BJ (cell line): Measurements from ENCODE around the gene SNX22. TPM values are rescaled to one million over a fixed set of nuclear protein-coding genes. Genes with fewer than 3 reads are reported as not detected.
A peak's percentile ranks its signal among the peaks of the same experiment; 100 is the strongest.
"Not testable (repeated sequence)": the region's sequence is repeated elsewhere in the genome, so short reads cannot be mapped to it uniquely, and the experiment has no call there.

Source experiments
- CTCF ChIA-PET: fragments of 350-600 bp; formaldehyde crosslinking; extraction: SDS; loops from one replicate; lab custom pipeline; 2021; ENCODE audit warnings: antibody characterized with exemption, inconsistent platforms; lab: Yijun Ruan, JAX
- POLR2A ChIA-PET: fragments of 300-600 bp; sonication (Branson Sonifier 250); formaldehyde crosslinking; extraction: SDS; loops from one replicate; lab custom pipeline; 2021; ENCODE audit warnings: antibody characterized with exemption; lab: Charles Lee
- DNase-seq: peaks from one replicate; pipeline ENCODE4 v3.0.0-alpha.2; 2011; ENCODE audit warnings: low read depth
- H3K27me3 ChIP-seq: 2 replicates; pipeline ENCODE4 v1.6.0; 2011; ENCODE audit warnings: low read length; ENCODE audit not compliant: control insufficient read depth, insufficient read depth
- H3K36me3 ChIP-seq: 2 replicates; pipeline ENCODE4 v1.5.1; 2011; ENCODE audit warnings: low read length; ENCODE audit not compliant: control insufficient read depth, insufficient read depth
- H3K4me3 ChIP-seq: 2 replicates; pipeline ENCODE4 v1.5.1; 2011; ENCODE audit warnings: low read depth, mild to moderate bottlenecking, control low read depth, low read length
- CTCF ChIP-seq: IDR thresholded peaks from 2 replicates; pipeline ENCODE4 v1.5.1; 2011; ENCODE audit warnings: low read depth, mild to moderate bottlenecking, control low read depth, inconsistent platforms, low read length, moderate library complexity; ENCODE audit not compliant: insufficient read depth
- polyA minus RNA-seq: library from RNA; depleted of rRNA, polyadenylated mRNA; stranded (reverse); fragments of >200 nt; gene quantifications from 2 replicates; pipeline ENCODE4 v1.2.3, GENCODE V29; 2011; rRNA and poly(A)+ RNA removed
- polyA plus RNA-seq: library from polyadenylated mRNA; depleted of rRNA; stranded (reverse); fragments of >200 nt; gene quantifications from 2 replicates; pipeline ENCODE4 v1.2.3, GENCODE V29; 2011; rRNA removed

SNX22 gene
- polyA plus RNA-seq, result 0.04 and 0.07 TPM in 2 replicates
- 0.28 TPM in 1 of 2 replicates, not detected in the other for polyA minus RNA-seq

- POLR2A ChIA-PET, result interaction anchor here (0.6 kb wide), 1 partner anchor 10 kb away, joined by 6 read pairs; no protein-coding TSS in a partner anchor
- peak within 1 kb of the TSS; percentile 49 for H3K4me3 ChIP-seq
- no peak for TF ChIP-seq CTCF
- no peak for DNase-seq
- CTCF ChIA-PET, result interaction anchor here (1.9 to 3.6 kb wide), 2 partner anchors 11 to 29 kb away, joined by 5 to 18 read pairs; partner anchors contain the start of gene PPIB
- H3K36me3 ChIP-seq, result peaks cover 17% of the 10 kb centered on the region
- H3K27me3 ChIP-seq, result peaks cover 5% of the 10 kb centered on the region
Observed at GRCh38 chr15:64151727-64152506, at the start of gene SNX22. Gene SNX22 (plus strand): TSS chr15:64151731. CDS start chr15:64151776, 45 bp downstream.

GRCh38 chr15:64102497-64102896, 49.0 kb upstream of the SNX22 start:
- Histone ChIP-seq H3K4me3 (no peak overlapping the region), H3K36me3 (no peaks in the 10 kb centered on the region), H3K27me3 (no peaks in the 10 kb centered on the region)
- no peak for TF ChIP-seq CTCF
- ChIA-PET CTCF (interaction anchor here (1.7 kb wide), 1 partner anchor 9 kb away, joined by 6 read pairs; no protein-coding TSS in a partner anchor), POLR2A (interaction anchor here (0.6 kb wide), 1 partner anchor 45 kb away, joined by 5 read pairs; no protein-coding TSS in a partner anchor)
- DNase-seq, result no peak

GRCh38 chr15:64105113-64105704, 46.3 kb upstream of the SNX22 start:
- ChIA-PET POLR2A (no interaction called here), CTCF (interaction anchor here (1.2 kb wide), 1 partner anchor 59 kb away, joined by 3 read pairs; the partner anchor contains the start of gene DAPK2)
- no peaks in the 10 kb centered on the region for H3K36me3 ChIP-seq
- no peak for DNase-seq
- no peak overlapping the region for H3K4me3 ChIP-seq
- no peaks in the 10 kb centered on the region for H3K27me3 ChIP-seq
- no peak for TF ChIP-seq CTCF

- DNase-seq, result no peak
- Histone ChIP-seq H3K27me3 (no peaks in the 10 kb centered on the region), H3K4me3 (no peak overlapping the region), H3K36me3 (no peaks in the 10 kb centered on the region)
- ChIA-PET POLR2A (interaction anchor here (0.6 kb wide), 1 partner anchor 12 kb away, joined by 3 read pairs; no protein-coding TSS in a partner anchor), CTCF (interaction anchor here (0.6 to 1.0 kb wide), 3 partner anchors 13 to 641 kb away, joined by 3 to 5 read pairs (median 4); no protein-coding TSS in a partner anchor)
- no peak for TF ChIP-seq CTCF
Observed at GRCh38 chr15:64107337-64107736, 44.2 kb upstream of the SNX22 start.

GRCh38 chr15:64110108-64110701, 41.3 kb upstream of the SNX22 start:
- POLR2A ChIA-PET, H3K4me3 ChIP-seq, H3K27me3 ChIP-seq, H3K36me3 ChIP-seq, DNase-seq: not testable (repeated sequence)
- CTCF ChIA-PET, result interaction anchor here (1.2 kb wide), 1 partner anchor 13 kb away, joined by 3 read pairs; no protein-coding TSS in a partner anchor
